ENCODE data around the gene MCTP1.

DNA sequence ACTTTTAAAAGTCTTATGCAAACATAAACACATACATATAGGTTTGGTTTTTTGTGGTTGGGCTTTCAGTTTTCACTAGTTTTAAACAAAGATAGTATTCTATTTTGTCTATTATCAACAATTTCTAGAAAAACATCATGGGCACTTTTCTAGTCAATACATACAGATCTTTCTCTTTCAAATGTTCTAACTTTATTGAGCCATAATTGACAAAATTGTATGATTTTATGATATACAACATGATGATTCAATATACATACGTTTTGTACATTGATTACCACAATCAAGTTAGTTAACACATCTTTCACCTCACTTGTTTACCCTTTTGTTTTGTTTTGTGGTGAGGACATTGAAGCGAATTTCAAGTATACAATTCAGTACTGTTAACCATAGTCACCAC, 265.9 kb downstream of the MCTP1 start:
- TF ChIP-seq, protein P1, sequence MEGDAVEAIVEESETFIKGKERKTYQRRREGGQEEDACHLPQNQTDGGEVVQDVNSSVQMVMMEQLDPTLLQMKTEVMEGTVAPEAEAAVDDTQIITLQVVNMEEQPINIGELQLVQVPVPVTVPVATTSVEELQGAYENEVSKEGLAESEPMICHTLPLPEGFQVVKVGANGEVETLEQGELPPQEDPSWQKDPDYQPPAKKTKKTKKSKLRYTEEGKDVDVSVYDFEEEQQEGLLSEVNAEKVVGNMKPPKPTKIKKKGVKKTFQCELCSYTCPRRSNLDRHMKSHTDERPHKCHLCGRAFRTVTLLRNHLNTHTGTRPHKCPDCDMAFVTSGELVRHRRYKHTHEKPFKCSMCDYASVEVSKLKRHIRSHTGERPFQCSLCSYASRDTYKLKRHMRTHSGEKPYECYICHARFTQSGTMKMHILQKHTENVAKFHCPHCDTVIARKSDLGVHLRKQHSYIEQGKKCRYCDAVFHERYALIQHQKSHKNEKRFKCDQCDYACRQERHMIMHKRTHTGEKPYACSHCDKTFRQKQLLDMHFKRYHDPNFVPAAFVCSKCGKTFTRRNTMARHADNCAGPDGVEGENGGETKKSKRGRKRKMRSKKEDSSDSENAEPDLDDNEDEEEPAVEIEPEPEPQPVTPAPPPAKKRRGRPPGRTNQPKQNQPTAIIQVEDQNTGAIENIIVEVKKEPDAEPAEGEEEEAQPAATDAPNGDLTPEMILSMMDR (IDR thresholded peaks at IDR 0.05; ENCODE audit: low read length), result no peak
- TF ChIP-seq EZH2 (optimal IDR thresholded peaks at IDR 0.05; ENCODE audit: low read depth, low read length) (no peak), EZH2phosphoT487 (IDR thresholded peaks at IDR 0.05; ENCODE audit: low read length) (no peak)

Measured in MM.1S (cell line).